GM12873 (cell line): Measurements from ENCODE around the gene SRBD1.

Source experiments
- TF ChIP-seq, protein P1 (sequence below): IDR thresholded peaks from 2 replicates; pipeline ENCODE4 v1.5.1; 2012; ENCODE audit warnings: low read depth, mild to moderate bottlenecking, moderate library complexity, low read length, control low read depth; ENCODE audit not compliant: insufficient read depth; ENCODE audit errors: missing control alignments

SRBD1 gene

DNA sequence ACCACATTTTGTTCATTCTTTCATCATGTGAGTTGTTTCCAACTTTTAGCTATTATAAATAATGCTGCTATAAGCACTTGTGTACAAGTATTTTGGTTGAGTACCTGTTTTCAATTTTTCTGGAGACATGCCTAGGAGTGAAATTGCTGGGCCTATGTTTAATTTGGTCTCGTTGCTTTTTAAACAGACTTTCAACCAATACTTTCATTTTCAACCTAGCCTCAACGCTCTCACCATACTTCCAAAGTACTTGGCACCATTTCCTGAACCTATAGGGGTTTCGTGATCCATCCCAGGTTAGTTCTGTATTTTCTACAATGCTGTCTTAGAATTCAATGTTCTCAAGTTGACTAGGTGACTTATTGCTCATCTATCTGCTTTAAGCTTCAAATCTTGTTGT lies 126.1 kb downstream of the SRBD1 start:
- TF ChIP-seq, protein P1, sequence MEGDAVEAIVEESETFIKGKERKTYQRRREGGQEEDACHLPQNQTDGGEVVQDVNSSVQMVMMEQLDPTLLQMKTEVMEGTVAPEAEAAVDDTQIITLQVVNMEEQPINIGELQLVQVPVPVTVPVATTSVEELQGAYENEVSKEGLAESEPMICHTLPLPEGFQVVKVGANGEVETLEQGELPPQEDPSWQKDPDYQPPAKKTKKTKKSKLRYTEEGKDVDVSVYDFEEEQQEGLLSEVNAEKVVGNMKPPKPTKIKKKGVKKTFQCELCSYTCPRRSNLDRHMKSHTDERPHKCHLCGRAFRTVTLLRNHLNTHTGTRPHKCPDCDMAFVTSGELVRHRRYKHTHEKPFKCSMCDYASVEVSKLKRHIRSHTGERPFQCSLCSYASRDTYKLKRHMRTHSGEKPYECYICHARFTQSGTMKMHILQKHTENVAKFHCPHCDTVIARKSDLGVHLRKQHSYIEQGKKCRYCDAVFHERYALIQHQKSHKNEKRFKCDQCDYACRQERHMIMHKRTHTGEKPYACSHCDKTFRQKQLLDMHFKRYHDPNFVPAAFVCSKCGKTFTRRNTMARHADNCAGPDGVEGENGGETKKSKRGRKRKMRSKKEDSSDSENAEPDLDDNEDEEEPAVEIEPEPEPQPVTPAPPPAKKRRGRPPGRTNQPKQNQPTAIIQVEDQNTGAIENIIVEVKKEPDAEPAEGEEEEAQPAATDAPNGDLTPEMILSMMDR, result no peak

DNA sequence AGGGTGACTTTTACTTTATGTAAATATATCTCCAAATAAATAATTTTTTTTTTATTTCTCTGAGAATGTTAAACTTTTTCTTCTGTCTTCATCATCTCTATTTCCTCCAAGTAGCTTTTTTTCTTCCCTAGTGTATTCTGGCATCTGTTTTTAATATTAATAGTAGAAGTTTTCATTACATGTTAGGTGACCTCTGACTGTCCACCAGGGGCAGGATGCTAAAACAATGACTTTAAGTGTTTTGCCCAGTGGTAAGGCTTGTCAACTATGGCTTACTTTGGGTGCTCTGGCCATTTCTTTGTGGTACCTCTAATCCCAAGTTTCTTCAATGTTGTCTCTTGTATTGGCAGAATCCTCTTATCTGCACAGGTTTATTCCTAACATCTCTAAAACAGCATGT lies 127.1 kb downstream of the SRBD1 start:
- TF ChIP-seq, protein P1, result peak; percentile 34

DNA sequence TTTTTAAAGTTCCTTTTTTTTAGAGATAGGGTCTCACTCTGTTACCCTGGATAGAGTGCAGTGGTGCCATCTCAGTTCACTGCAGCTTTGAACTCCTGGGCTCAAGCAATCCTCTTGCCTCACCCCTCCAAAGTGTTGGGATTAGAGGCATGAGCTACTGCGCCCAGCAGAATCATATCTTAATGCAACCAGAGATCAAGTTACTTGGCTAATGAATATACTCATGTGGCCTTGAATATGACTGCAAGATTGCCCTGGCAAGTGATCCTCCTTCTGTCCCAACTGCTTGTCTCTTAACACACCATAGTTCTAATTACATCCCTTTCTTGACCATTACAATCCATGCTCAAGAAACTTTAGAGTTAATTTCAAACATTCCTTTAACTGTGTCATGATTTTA lies 133.5 kb downstream of the SRBD1 start:
- TF ChIP-seq, protein P1, result no peak

DNA sequence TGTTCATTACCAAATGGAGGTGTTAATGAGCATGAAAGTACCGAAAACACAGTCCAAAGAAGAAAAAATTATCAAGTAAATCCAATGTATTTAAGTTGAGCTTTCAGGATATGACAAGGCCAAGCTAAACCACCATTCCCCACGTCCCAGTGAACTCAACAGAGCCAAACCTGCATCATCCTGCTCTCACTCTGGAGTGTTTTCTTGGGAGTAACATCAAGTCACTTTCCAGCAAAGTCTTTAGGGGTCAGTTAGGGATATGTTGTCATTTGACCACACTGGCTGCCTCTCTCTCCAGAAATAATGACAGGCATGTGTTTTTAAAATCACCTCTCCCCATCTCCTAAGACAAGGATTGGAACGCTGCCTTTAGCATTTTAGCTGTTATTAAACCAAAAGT lies 140.5 kb downstream of the SRBD1 start:
- TF ChIP-seq, protein P1, result no peak

DNA sequence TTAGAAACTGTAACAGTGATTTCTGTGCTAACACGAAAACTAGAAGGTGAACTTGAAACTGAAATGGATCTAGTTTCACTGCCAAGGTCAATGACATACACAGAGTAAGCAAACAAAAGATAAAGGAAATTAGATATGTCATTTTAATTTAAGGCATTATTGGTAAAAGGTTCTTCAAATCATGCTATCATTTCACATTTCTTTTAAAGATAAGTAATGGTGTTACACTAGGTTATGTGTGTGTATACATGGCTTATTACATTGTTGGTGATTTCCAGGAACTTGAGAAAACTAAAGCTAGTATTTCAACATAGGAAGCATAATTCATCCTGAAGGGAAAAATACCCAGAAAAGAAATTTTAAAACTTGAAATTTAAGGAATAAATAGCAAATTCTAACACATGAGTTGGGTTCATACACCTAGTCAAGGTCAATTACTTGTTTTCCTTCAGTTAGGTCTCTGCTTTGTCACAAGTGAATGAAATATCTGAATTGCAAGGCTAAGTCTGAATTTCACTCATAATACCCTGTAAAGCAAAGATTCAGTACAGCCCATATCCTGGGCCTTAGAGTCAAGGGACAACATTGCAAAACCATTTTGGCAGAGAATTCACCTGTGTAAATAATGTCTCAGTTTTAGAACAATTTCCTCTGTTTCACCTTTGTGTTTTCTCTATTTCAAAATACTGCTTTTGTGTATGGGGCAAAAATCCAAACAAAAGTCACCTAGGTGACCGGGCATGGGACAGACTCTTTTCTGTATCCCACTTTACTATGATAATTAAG lies 141.6 kb downstream of the SRBD1 start:
- TF ChIP-seq, protein P1, result no peak

DNA sequence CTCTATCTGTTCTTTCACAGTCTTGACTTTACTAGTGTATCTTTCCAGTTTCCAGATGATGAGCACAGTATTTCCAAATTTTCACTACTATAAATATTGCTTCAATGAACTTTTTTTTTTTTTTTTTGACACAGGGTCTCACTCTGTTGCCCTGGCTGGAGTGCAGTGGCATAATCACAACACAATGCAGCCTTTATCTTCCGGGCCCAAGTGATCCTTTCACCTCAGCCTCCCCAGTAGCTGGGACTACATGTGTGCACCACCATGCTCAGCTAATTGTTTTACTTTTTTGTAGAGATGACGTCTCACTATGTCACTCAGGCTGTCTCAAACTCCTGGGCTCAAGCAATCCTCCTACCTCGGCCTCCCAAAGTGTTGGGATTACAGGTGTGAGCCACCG lies 142.8 kb downstream of the SRBD1 start:
- TF ChIP-seq, protein P1, result no peak

DNA sequence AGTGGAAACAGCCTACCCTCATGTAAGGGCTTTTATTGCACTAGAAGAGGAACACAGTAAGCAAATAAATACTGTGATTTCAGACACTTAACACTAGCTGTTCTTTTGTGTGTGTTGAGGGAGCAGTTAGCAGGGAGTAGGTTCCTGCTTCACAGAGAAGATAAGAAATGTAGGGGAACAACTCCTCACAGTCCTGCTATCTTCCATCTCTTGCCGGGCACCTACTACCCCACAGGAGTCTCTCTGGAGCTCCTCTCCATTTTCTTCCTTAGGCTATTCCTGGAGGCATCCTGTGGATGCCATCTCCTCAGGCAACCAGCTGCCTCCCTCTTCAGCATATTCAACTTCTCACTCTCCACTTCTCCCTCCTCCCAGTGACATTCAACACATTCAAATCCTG lies 145.0 kb downstream of the SRBD1 start:
- TF ChIP-seq, protein P1, result no peak
